Measurements from ENCODE around the gene WDR54. TPM values are rescaled to one million over a fixed set of nuclear protein-coding genes. Genes with fewer than 3 reads are reported as not detected.
"Not testable (repeated sequence)": the region's sequence is repeated elsewhere in the genome, so short reads cannot be mapped to it uniquely, and the experiment has no call there.

Gene WDR54
- polyA plus RNA-seq, 1 experiment, result 14.5 TPM

DNA sequence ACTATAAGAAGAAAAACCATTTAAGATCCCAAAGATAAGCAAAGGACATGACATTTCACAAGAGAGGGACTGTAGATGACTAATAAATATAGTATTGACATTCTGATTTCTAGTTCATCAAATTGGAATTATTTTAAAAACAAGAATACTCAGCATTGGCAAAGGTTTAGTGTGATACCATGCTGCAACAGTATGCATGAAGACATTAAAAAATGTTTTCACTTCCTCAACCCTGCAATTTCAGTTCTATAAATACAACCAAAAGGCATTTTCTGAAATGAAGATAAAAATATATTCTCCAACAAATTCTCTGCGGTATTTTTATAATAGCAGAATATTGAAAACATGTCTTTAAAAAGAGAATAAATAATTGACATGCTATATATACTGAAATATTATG lies 2.2 kb upstream of the WDR54 start:
- TF ChIP-seq, protein P1, sequence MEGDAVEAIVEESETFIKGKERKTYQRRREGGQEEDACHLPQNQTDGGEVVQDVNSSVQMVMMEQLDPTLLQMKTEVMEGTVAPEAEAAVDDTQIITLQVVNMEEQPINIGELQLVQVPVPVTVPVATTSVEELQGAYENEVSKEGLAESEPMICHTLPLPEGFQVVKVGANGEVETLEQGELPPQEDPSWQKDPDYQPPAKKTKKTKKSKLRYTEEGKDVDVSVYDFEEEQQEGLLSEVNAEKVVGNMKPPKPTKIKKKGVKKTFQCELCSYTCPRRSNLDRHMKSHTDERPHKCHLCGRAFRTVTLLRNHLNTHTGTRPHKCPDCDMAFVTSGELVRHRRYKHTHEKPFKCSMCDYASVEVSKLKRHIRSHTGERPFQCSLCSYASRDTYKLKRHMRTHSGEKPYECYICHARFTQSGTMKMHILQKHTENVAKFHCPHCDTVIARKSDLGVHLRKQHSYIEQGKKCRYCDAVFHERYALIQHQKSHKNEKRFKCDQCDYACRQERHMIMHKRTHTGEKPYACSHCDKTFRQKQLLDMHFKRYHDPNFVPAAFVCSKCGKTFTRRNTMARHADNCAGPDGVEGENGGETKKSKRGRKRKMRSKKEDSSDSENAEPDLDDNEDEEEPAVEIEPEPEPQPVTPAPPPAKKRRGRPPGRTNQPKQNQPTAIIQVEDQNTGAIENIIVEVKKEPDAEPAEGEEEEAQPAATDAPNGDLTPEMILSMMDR (IDR thresholded peaks at IDR 0.05; ENCODE audit: low read depth, low read length), result no peak
- POLR2A ChIA-PET, result no interaction called here
- Histone ChIP-seq H3K4me3 (ENCODE audit: low read depth, low read length) (no peak overlapping the region), H3K27ac (ENCODE audit: low read depth, low read length) (no peak overlapping the region), H3K27me3 (ENCODE audit: control insufficient read depth, insufficient read depth, low read length) (peaks cover 14% of the 10 kb centered on the region), H3K9me3 (ENCODE audit: control insufficient read depth, insufficient read depth, low read length) (no peaks in the 10 kb centered on the region; the same call in 1 of the 2 replicates)
- DNase-seq (ENCODE audit: low read depth, low spot score), result no peak
- CTCF ChIA-PET, result no interaction called here

DNA sequence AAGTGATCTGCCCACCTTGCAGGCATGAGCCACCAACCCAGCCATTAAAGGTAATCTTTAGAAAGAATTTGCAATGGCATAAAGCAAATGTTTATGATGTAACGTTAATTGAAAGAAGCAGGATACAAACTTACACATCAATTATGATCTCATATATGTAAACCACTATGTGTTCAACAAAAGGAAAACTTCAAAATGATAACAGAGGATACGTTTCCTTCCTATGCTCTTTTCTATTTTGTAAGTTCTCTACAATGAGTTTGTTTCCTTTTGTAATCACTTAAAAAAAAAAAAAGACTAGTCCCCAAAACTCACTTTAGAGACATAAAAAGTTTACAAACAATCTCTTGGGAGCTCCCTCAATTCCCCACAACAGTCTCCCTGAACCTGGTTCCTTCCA lies 1.5 kb upstream of the WDR54 start:
- CTCF ChIA-PET, result no interaction called here
- H3K27ac ChIP-seq (ENCODE audit: low read depth, low read length), result no peak overlapping the region
- H3K27me3 ChIP-seq (ENCODE audit: control insufficient read depth, insufficient read depth, low read length), result peaks cover 14% of the 10 kb centered on the region
- DNase-seq (ENCODE audit: low read depth, low spot score), result no peak
- no peak overlapping the region for H3K4me3 ChIP-seq (ENCODE audit: low read depth, low read length)
- no peaks in the 10 kb centered on the region; the same call in 1 of the 2 replicates for H3K9me3 ChIP-seq (ENCODE audit: control insufficient read depth, insufficient read depth, low read length)
- TF ChIP-seq, protein P1 (IDR thresholded peaks at IDR 0.05; ENCODE audit: low read depth, low read length), result no peak
- POLR2A ChIA-PET, result no interaction called here

DNA sequence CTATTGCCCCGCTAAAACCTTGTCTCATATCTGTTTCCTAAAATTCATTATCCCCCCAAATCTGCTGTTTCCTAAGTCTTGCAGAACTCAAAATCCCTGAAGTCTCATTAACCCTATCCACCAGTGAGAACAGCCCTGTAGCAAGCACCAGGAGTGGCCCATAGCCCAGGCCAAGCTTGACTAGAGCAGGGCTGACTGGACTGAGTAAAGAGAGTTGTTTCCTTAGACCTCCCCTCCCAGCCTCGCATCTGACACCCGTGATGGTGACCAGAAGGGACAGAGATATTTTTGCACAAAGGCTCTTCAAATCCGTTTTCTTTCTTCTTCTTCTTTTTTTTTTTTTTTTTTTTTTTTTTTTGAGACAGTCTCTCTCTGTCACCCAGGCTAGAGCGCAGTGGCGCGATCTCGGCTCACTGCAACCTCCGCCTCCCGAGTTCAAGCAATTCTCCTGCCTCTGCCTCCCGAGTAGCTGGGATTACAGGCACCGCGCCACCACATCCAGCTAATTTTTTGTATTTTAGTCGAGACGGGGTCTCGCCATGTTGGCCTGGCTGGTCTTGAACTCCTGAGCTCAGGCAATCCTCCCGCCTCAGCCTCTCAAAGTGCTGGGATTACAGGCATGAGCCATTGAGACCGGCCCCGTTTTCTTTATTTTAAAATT lies 957 bp upstream of the WDR54 start:
- H3K9me3 ChIP-seq (ENCODE audit: control insufficient read depth, insufficient read depth, low read length); H3K27ac ChIP-seq (ENCODE audit: low read depth, low read length); POLR2A ChIA-PET; H3K27me3 ChIP-seq (ENCODE audit: control insufficient read depth, insufficient read depth, low read length); CTCF ChIA-PET; DNase-seq (ENCODE audit: low read depth, low spot score): not testable (repeated sequence)
- H3K4me3 ChIP-seq (ENCODE audit: low read depth, low read length), result peak overlapping the region; percentile 69; the same call in 1 of the 2 replicates

DNA sequence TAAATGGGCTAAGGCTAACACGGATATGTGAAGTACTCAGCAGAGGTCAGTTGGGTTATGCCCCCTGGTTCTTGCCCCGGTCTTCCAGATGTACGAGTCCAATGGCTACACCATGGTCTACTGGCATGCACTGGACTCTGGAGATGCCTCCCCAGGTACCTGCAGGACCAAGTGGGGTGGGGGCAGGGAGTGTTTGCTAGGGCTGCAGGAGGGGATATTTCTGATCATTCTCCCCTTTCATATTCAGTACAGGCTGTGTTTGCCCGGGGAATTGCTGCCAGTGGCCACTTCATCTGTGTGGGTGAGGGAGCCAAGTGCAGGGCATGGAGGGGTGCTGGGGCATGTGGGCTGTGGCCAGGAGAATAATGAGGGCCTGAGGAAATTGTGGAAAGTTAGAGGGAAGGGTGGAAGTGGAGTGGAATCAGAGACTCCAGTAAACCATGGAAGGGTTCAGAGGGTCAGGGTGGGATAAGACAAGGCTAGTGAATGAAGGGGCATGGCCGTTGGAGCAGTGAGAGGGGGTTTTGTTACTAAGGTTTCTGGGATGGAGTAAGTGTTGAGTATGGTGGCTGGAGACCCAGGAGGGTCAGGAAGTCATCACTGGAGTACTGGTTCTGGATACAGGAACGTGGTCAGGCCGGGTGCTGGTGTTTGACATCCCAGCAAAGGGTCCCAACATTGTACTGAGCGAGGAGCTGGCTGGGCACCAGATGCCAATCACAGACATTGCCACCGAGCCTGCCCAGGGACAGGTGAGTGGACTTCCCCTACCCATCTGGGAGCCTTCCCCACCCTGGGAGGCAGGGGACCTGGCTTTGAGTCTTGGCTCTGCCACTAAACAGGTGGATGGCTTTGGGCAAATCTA lies 1.9 kb downstream of the WDR54 start:
- TF ChIP-seq, protein P1 (IDR thresholded peaks at IDR 0.05; ENCODE audit: low read depth, low read length), result no peak
- POLR2A ChIA-PET, result no interaction called here
- Histone ChIP-seq H3K4me3 (ENCODE audit: low read depth, low read length) (no peak overlapping the region), H3K27me3 (ENCODE audit: control insufficient read depth, insufficient read depth, low read length) (peaks cover 4% of the 10 kb centered on the region), H3K9me3 (ENCODE audit: control insufficient read depth, insufficient read depth, low read length) (no peaks in the 10 kb centered on the region; the same call in 1 of the 2 replicates), H3K27ac (ENCODE audit: low read depth, low read length) (no peak overlapping the region)
- no peak for DNase-seq (ENCODE audit: low read depth, low spot score)
- CTCF ChIA-PET, result no interaction called here

DNA sequence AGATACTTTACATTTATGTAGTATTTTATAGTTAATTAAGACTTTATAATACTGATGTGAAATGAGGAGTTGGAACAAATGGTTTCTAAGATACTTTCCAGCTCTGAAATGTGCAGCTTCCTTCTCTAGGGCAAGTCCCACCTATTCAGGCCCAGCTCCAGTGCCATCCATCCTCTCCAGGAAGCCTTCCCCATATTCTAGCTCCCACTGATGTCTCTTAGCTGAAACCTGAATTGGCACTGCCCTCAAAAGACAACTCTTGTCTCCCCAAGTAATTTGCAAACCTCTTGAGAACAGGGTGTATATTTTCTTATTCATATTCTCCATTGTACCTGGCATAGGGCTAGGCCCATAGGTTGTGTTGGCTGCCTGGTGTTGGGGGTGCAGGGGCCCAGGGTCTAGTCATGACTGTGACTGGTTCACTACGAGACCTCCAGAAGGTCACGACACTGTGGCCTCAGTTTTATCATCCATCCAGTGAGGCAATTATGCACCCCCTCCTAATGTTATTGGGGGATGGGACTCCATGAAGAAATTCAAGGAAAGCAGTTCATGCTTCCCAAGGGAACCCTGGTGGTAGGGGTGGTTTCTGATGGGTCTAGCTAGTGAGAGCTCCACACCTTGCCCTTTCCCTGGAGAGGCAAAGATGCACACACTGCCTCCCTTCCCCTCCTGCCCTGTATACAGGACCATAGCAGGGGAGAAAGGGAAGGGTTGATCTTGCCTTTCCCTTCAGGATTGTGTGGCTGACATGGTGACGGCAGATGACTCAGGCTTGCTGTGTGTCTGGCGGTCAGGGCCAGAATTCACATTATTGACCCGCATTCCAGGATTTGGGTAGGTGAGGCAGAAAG lies 2.8 kb downstream of the WDR54 start:
- TF ChIP-seq, protein P1 (IDR thresholded peaks at IDR 0.05; ENCODE audit: low read depth, low read length), result no peak
- no peak overlapping the region for H3K27ac ChIP-seq (ENCODE audit: low read depth, low read length)
- DNase-seq (ENCODE audit: low read depth, low spot score), result no peak
- peaks cover 4% of the 10 kb centered on the region for H3K27me3 ChIP-seq (ENCODE audit: control insufficient read depth, insufficient read depth, low read length)
- H3K9me3 ChIP-seq (ENCODE audit: control insufficient read depth, insufficient read depth, low read length), result no peaks in the 10 kb centered on the region
- POLR2A ChIA-PET, result no interaction called here
- H3K4me3 ChIP-seq (ENCODE audit: low read depth, low read length), result no peak overlapping the region
- CTCF ChIA-PET, result no interaction called here

Data from AG04450 (cell line).